ENCODE data around the gene TTC34. TPM values are rescaled to one million over a fixed set of nuclear protein-coding genes. Genes with fewer than 3 reads are reported as not detected.

Gene TTC34, protein sequence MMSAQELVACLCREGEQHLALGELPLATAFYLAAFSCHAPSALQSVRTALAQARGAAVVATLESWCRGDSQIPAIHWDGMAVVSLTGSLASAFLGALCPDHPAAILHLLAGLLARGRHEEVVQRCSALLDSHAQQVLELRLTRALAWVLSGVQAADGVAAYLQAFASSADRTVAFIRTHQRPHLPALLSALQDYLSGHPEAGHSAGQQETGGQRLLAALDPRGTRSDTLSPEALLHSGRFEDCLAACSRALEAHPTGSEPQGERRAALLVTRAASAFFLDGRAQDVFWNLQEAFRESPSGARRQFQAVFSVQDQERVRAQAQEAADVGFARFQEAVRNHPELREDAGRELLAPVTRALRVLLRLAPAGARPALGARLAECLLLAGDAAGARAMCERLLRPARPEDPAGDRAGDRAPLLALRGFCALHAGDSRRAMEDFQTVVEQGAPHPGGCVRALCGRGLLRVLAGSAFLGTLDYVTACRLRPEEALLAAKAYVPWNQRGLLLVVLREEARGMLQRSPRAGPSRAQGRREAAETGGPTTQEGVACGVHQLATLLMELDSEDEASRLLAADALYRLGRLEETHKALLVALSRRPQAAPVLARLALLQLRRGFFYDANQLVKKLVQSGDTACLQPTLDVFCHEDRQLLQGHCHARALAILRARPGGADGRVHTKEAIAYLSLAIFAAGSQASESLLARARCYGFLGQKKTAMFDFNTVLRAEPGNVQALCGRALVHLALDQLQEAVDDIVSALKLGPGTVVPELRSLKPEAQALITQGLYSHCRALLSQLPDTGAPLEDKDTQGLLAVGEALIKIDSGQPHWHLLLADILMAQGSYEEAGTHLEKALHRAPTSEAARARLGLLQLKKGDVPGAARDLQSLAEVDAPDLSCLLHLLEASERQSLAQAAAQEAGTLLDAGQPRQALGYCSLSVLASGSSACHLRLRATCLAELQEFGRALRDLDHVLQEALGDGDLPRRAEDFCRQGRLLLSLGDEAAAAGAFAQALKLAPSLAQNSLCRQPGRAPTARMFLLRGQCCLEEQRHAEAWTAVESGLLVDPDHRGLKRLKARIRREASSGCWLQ
- total RNA-seq = under 0.01 TPM in 2 replicates

DNA sequence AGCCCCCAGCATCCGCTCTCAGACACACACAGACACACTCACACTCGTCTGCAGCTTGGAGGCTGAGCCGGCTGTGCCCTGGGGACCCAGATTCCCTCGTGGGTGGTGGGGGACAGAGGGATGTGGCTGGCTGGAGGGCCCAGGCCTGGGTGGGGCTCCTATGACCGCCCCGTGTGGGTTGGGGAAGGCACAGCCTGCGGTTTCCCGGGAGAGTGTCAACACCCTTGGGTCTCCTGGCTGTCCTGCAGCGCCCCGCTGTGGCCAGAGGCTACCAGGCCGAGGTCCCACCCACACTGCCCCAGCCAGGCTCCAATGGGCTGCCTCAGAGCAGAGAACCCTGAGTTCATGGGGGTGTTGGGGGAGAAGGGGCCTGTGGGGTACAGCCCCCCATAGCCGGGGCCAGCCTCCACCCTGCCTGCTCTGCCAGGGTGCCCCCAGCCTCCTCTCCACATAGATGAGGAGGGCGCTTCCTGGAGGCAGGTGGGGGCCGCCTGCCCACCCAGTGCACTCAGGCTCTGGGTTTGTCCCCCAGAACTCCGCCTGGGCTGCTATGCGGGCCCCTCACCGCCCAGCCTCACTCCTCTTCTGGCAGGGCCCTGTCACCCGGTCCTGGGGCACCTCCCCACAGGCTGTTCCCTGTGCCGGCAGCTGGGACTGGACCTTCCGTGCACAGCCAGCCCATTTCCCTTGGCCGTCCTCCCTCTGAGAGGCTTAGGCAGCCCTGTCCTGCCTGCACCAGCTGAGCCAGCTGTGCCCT, at the start of gene TTC34:
TSS of gene TTC34 (minus strand) at position 159 of the 757 bp plus-strand sequence. CDS start 866 bp downstream, outside the sequence.

DNA sequence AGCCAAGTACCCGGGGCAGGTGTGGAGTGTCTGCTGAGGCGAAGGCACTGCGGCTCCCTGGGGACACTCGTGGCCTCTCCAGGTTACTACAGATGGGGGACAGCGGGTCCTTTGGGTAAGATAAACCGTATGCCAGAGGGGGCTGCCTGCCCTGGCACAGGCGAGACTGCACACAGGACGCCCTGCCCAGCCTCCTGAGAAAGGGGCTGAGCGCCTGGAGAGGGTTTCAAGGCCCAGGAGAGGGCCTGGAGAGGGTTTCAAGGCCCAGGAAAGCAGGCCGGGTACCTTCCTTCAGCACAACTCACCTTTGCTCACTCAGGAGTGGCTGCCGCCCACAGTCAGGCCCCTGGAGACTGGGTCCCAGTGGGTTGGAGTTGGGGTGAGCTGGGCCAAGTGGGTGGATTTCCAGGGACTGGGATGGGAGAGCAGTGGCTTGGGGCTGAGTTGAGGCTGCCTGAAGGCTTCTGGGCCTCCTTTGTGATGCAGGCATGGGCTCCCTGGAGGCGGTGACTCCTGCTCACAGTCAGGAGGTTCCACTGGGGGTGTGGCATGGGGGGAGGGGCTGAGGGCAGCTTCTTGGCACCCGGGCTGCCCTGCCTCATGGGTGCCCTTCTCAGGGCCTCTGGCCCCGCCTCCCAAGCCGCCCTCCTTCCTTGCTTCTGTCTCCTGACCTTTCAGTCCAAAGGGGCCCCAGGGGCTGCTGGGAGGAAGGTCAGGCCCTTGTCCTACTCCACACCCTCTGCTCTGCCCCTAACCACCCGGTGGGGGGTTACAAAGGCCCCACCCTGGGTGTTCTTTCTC, 168.7 kb downstream of the TTC34 start, which contains the start of gene MMEL1:
TSS of gene MMEL1 (minus strand) at position 456 of the 801 bp plus-strand sequence. CDS start 3,532 bp downstream, outside the sequence.

DNA sequence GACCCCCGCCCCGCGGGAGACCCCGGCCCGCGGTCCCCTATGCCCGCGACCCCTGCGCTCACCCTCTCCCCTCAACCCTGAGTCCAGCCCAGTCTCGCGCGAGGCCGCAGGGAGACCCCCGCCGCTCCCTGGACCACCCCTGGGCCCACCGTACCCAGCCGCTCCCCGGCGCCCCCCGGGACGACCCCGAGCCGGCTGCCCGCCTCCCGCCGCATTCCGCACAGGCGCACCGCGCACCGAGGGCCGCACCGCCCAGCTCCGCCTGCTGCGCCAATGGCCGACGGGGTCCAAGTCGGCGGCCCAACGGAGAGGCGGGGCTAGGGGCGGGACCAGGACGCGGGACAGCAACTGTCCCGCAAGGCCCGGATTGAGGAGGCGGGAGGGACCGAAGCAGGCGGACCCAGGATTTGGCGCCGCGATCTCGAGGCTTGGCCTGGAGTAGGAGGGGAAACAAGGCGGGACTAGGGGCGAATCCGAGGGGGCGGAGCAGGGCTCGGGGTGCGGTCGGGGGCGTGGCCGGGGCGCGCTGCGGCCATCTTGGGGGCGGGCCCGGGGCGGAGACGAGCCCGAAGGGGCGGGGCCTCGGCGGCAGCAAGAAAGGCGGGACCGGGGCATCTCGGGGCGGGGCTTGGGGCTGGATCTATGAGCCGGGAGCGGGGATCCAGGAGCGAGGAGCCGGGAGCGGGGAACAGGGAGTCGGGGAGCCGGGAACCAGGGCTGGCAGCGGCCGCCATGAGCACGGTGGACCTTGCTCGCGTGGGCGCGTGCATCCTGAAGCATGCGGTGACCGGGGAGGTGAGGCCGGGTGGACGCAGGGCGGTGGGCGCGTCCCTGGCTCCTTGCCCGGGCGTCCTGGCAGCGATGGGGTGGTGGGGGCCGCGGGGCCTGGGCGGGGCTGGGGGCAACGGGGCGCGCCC, 215.1 kb downstream of the TTC34 start, which contains the start of gene PRXL2B:
TSS of gene PRXL2B (plus strand) at position 624 of the 917 bp plus-strand sequence. CDS start at position 733, 109 bp downstream.

Other genes starting within 250 kb of the TTC34 start
- gene TNFRSF14, start 245.3 kb downstream of the TTC34 start, total RNA-seq = 16.0 and 22.7 TPM in 2 replicates
- 10.0 and 12.8 TPM in 2 replicates for gene PRXL2B, start 214.9 kb downstream of the TTC34 start, total RNA-seq
- gene MMEL1, start 168.7 kb downstream of the TTC34 start, total RNA-seq = 0.96 TPM in 1 of 2 replicates, not detected in the other
- gene ACTRT2, start 219.8 kb upstream of the TTC34 start, total RNA-seq = not detected in 2 replicates

Data from tracheal epithelial cell (primary cell).